IMR-90 (cell line): Measurements from ENCODE around the gene ZNF580. TPM values are rescaled to one million over a fixed set of nuclear protein-coding genes. Genes with fewer than 3 reads are reported as not detected.

Experiments used
- ATAC-seq: fragments of 200-7000 bp; cut with Tn5 transposase; 2 replicates; pipeline ENCODE4 v1.9.1; 2020; ENCODE audit warnings: low read depth, mild to moderate bottlenecking, moderate library complexity
- BruUV-seq: library from RNA; stranded (reverse); fragments of 400-500 nt; replicated peaks from 2 replicates; lab custom pipeline; 2021; lab: Mats Ljungman, UMichigan
- CTCF ChIA-PET: fragments of 300-600 bp; formaldehyde crosslinking; extraction: SDS; loops from one replicate; lab custom pipeline; 2021; ENCODE audit warnings: antibody characterized with exemption; lab: Yijun Ruan, JAX
- POLR2A ChIA-PET: fragments of 300-600 bp; sonication (Branson Sonifier 250); formaldehyde crosslinking; loops from one replicate; lab custom pipeline; 2022; ENCODE audit warnings: antibody characterized with exemption; ENCODE audit not compliant: unreplicated experiment; lab: Charles Lee
- DNase-seq: peaks from one replicate; pipeline ENCODE4 v3.0.0; 2013
- H2AFZ ChIP-seq: replicated peaks from 2 replicates; pipeline ENCODE3; 2013; ENCODE audit warnings: low read length, mild to moderate bottlenecking; ENCODE audit not compliant: poor library complexity
- H2AK5ac ChIP-seq: 2 replicates; pipeline ENCODE4 v1.6.1; 2013; ENCODE audit warnings: low read depth, low read length, inconsistent platforms
- H2AK9ac ChIP-seq: replicated peaks from 2 replicates; pipeline ENCODE3; 2013; ENCODE audit warnings: mild to moderate bottlenecking, low read depth, low read length, moderate library complexity; ENCODE audit not compliant: poor library complexity
- H2BK120ac ChIP-seq: 2 replicates; pipeline ENCODE4 v1.6.1; 2013; ENCODE audit warnings: low read depth, low read length, inconsistent platforms
- H2BK15ac ChIP-seq: 3 replicates; pipeline ENCODE4 v1.6.1; 2013; ENCODE audit warnings: low read depth, low read length, inconsistent platforms
- H2BK20ac ChIP-seq: 2 replicates; pipeline ENCODE4 v1.6.1; 2013; ENCODE audit warnings: low read depth, mild to moderate bottlenecking, inconsistent platforms, low read length, moderate library complexity
- H2BK5ac ChIP-seq: 2 replicates; pipeline ENCODE4 v1.6.1; 2013; ENCODE audit warnings: mild to moderate bottlenecking, low read depth, low read length, inconsistent platforms; ENCODE audit not compliant: poor library complexity, severe bottlenecking
- H3K14ac ChIP-seq: replicated peaks from 2 replicates; pipeline ENCODE4 v1.6.1; 2013; ENCODE audit warnings: low read depth, low read length, inconsistent platforms
- H3K18ac ChIP-seq: 2 replicates; pipeline ENCODE4 v1.6.1; 2013; ENCODE audit warnings: low read depth, low read length, control low read depth
- H3K23ac ChIP-seq: 2 replicates; pipeline ENCODE4 v1.6.1; 2013; ENCODE audit warnings: low read depth, low read length, inconsistent platforms
- H3K27ac ChIP-seq: 2 replicates; pipeline ENCODE4 v1.5.1; 2013; ENCODE audit warnings: mild to moderate bottlenecking, control low read depth, low read length; ENCODE audit not compliant: insufficient read depth
- H3K27me3 ChIP-seq: 2 replicates; pipeline ENCODE4 v1.6.1; 2013; ENCODE audit warnings: low read length; ENCODE audit not compliant: control insufficient read depth, insufficient read depth
- H3K36me3 ChIP-seq: 2 replicates; pipeline ENCODE4 v1.6.1; 2013; ENCODE audit warnings: low read length, mixed read lengths; ENCODE audit not compliant: control insufficient read depth, insufficient read depth
- H3K4ac ChIP-seq: 2 replicates; pipeline ENCODE4 v1.6.1; 2013; ENCODE audit warnings: low read depth, low read length, inconsistent platforms
- H3K4me1 ChIP-seq: 2 replicates; pipeline ENCODE4 v1.6.1; 2013; ENCODE audit warnings: low read length, mixed read lengths; ENCODE audit not compliant: control insufficient read depth, insufficient read depth
- H3K4me2 ChIP-seq: 2 replicates; pipeline ENCODE4 v1.6.1; 2013; ENCODE audit warnings: low read depth, mild to moderate bottlenecking, control low read depth, low read length, moderate library complexity
- H3K4me3 ChIP-seq: 2 replicates; pipeline ENCODE4 v1.5.1; 2013; ENCODE audit warnings: low read depth, mild to moderate bottlenecking, control low read depth, low read length, moderate library complexity; ENCODE audit not compliant: insufficient read depth
- H3K56ac ChIP-seq: 2 replicates; pipeline ENCODE4 v1.6.1; 2013; ENCODE audit warnings: low read length, inconsistent platforms; ENCODE audit not compliant: insufficient read depth; ENCODE audit errors: extremely low read depth
- H3K79me1 ChIP-seq, 2 experiments: 2 replicates each; pipeline ENCODE4 v1.6.1; 2013; ENCODE audit warnings: low read length in 2 of 2, inconsistent platforms in 1 of 2, low read depth in 1 of 2
- H3K9ac ChIP-seq: 2 replicates; pipeline ENCODE4 v1.6.1; 2013; ENCODE audit warnings: low read depth, low read length, control low read depth
- H3K9me1 ChIP-seq: 2 replicates; pipeline ENCODE4 v1.6.1; 2013; ENCODE audit warnings: low read length, inconsistent platforms; ENCODE audit not compliant: insufficient read depth
- H3K9me3 ChIP-seq: 2 replicates; pipeline ENCODE4 v1.6.1; 2013; ENCODE audit warnings: low read length; ENCODE audit not compliant: control insufficient read depth, insufficient read depth
- H4K20me1 ChIP-seq: 2 replicates; pipeline ENCODE4 v1.6.1; 2013; ENCODE audit warnings: low read length, inconsistent platforms; ENCODE audit not compliant: insufficient read depth
- H4K5ac ChIP-seq: 2 replicates; pipeline ENCODE4 v1.6.1; 2013; ENCODE audit warnings: mild to moderate bottlenecking, low read depth, low read length, control low read depth
- H4K8ac ChIP-seq, 2 experiments: 2 replicates each; pipeline ENCODE4 v1.6.1; 2013; ENCODE audit warnings: low read depth in 2 of 2, low read length in 2 of 2, control low read depth in 1 of 2, inconsistent platforms in 1 of 2
- H4K91ac ChIP-seq: 2 replicates; pipeline ENCODE4 v1.6.1; 2013; ENCODE audit warnings: low read depth, low read length, inconsistent platforms; ENCODE audit not compliant: insufficient read depth
- BHLHE40 ChIP-seq: fragments of 150-350 bp; IDR thresholded peaks from 2 replicates; pipeline ENCODE4 v1.6.1; 2016; ENCODE audit warnings: mild to moderate bottlenecking, low read depth, low read length
- MAZ ChIP-seq: IDR thresholded peaks from 2 replicates; pipeline ENCODE4 v1.6.1; 2012; ENCODE audit warnings: low read depth, mild to moderate bottlenecking, low read length, improper control_type of control experiment, moderate library complexity, borderline replicate concordance
- POLR2A ChIP-seq: IDR thresholded peaks from 2 replicates; pipeline ENCODE4 v1.6.1; 2012; ENCODE audit warnings: mild to moderate bottlenecking, low read depth, low read length
- WGBS, 2 experiments: methylation state at CpG; one replicate each; pipeline versions ENCODE4 v1.1.5 to v1.1.7; 2013; ENCODE audit warnings: missing lambda C conversion rate in 2 of 2; ENCODE audit not compliant: insufficient read length in 1 of 2; ENCODE audit errors: extremely low coverage in 2 of 2; 5-methylcytosine and 5-hydroxymethylcytosine counted together
- dilution Hi-C: fragments of 300-500 bp; cut with HindIII; formaldehyde crosslinking; loops from one replicate; pipeline ENCODE4 v1.14.3; 2018; ENCODE audit warnings: low sequenced_read_pairs; ENCODE audit not compliant: unreplicated experiment
- in situ Hi-C: fragments of 300-500 bp; cut with MboI; formaldehyde crosslinking; loops from 3 replicates; pipeline ENCODE4 v1.14.3; 2019; ENCODE audit warnings: low sequenced_read_pairs, inconsistent platforms, mixed read lengths
- intact Hi-C: fragments of 100-400 bp; cut with micrococcal nuclease; formaldehyde crosslinking; loops from 2 replicates; pipeline ENCODE4 v1.10.0; 2022
- polyA plus RNA-seq, 3 experiments: library from polyadenylated mRNA; depleted of rRNA; stranded (reverse); fragments of >200 nt; gene quantifications; 2 replicates each; pipeline ENCODE4 v1.2.3, GENCODE V29; 2012; ENCODE audit warnings: low replicate concordance in 1 of 3
- total RNA-seq: library from RNA; depleted of rRNA; stranded (reverse); fragments of >200 nt; gene quantifications from 2 replicates; pipeline ENCODE4 v1.2.3, GENCODE V29; 2012
- TF ChIP-seq, protein P1 (sequence below): conservative IDR thresholded peaks from 2 replicates; pipeline ENCODE4 v1.5.1; 2012; ENCODE audit warnings: mild to moderate bottlenecking, low read depth, low read length, improper control_type of control experiment

Gene ZNF580
- total and polyA plus RNA-seq, 2 of the 4 experiments (the other 2 are of a cell fraction): 1.4 to 36.9 TPM

DNA sequence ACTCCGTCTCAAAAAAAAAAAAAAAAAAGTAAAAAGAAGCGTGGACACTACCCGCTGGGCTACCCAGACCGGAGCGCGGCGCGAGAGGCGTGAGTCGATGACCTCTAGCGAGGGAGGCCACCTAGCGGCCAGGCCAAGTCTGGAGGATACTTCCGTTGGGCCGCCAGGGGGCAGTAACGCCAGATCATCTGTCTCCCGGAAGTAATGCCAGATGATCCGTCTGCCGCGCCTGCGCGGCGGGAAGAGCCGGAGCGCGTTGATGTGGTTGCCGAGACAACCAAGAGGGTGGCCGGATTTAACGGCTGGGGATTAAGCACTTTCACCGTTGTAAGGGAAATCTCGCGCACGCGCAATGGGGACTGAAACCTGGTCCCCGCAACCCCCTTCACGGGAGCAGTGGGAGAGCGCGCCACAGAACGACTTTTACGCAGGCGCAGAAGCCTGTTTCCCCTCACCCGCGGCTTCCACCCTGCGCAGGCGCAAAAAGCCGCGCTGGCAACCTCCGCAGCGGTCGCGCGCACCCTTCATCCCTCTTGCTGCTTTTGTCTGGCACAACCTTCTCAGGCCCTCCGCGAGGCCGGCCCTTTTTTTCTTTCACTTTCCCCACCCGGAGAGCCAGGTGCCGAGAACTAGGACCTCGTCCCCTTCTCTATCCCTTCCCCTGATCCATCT is 13.0 kb downstream of the ZNF580 start (continued):
- TF ChIP-seq POLR2A: peak; percentile 70; the same call in 1 of the 2 replicates
- TF ChIP-seq BHLHE40: peak; percentile 42; the same call in 1 of the 2 replicates
- peak; percentile 25; the same call in 1 of the 2 replicates for TF ChIP-seq MAZ

DNA sequence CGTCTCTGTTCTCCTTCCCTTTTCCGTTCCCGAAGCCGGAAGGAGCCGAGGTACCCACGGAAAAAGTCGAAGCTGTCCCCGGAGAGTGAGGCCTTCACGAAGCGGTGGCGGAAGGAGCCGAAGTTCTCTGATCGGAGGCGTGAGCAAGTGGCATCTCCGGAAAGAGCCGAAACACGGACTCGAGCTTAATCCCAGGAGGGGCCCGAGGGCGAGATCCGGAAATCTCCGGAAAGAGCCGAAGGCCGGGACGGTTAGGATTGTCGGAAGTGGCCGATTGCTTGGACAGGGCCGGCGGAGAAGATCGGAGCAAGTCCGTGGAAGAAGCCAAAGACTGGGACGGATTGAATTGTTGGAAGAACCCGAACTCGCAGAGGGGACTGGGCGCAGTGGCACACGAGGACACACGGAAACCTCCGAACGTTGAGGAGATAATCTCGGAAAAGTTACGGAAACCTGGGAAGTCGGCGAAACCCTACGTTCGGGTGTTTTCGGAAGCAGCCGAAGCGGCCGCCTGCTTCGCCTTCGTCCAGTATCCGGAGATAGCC is 13.6 kb downstream of the ZNF580 start:
- TF ChIP-seq, protein P1, sequence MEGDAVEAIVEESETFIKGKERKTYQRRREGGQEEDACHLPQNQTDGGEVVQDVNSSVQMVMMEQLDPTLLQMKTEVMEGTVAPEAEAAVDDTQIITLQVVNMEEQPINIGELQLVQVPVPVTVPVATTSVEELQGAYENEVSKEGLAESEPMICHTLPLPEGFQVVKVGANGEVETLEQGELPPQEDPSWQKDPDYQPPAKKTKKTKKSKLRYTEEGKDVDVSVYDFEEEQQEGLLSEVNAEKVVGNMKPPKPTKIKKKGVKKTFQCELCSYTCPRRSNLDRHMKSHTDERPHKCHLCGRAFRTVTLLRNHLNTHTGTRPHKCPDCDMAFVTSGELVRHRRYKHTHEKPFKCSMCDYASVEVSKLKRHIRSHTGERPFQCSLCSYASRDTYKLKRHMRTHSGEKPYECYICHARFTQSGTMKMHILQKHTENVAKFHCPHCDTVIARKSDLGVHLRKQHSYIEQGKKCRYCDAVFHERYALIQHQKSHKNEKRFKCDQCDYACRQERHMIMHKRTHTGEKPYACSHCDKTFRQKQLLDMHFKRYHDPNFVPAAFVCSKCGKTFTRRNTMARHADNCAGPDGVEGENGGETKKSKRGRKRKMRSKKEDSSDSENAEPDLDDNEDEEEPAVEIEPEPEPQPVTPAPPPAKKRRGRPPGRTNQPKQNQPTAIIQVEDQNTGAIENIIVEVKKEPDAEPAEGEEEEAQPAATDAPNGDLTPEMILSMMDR: no peak
- TF ChIP-seq POLR2A: peak; percentile 2; the same call in 1 of the 2 replicates
- Histone ChIP-seq H2AFZ (peak overlapping the region; percentile 98), H4K5ac (peak overlapping the region; percentile 97), H2AK9ac (peak overlapping the region; percentile 99), H2AK5ac (peak overlapping the region; percentile 97), H3K14ac (peak overlapping the region; percentile 100), H3K4ac (peak overlapping the region; percentile 99), H4K8ac (peak overlapping the region; percentile 98 to 100), H3K4me3 (peak overlapping the region; percentile 71), H3K4me2 (peak overlapping the region; percentile 81), H3K36me3 (peaks cover 8% of the 10 kb centered on the region), H3K56ac (peak overlapping the region; percentile 100), H2BK20ac (peak overlapping the region; percentile 74; the same call in 1 of the 2 replicates), H3K9ac (peak overlapping the region; percentile 99), H2BK5ac (peak overlapping the region; percentile 94), H2BK120ac (peak overlapping the region; percentile 95), H3K23ac (peak overlapping the region; percentile 100), H3K9me1 (peaks cover 13% of the 10 kb centered on the region), H3K9me3 (no peaks in the 10 kb centered on the region), H4K91ac (peak overlapping the region; percentile 99), H4K20me1 (peaks cover 49% of the 10 kb centered on the region), H2BK15ac (peak overlapping the region; percentile 92; the same call in 1 of the 3 replicates), H3K27me3 (no peaks in the 10 kb centered on the region), H3K4me1 (peaks cover 10% of the 10 kb centered on the region), H3K27ac (peak overlapping the region; percentile 98), H3K79me1 (peaks cover 0 to 10% of the 10 kb centered on the region in 2 experiments; a peak in 1 of 4 replicates), H3K18ac (peak overlapping the region; percentile 96)
- intact Hi-C loops: loop anchor here (2.0 kb wide), 1 partner anchor 20 kb away; the partner anchor contains the start of gene EPN1
- ATAC-seq (peak; percentile 81), DNase-seq (peak; percentile 99)
- BruUV-seq: no TSS peak
- dilution Hi-C loops: no loop called here
- 0% methylated on average over 22 of the region's 52 CpGs; no CpG with 5 or more reads in 1 of the 2 experiments for WGBS, 2 experiments
- ChIA-PET POLR2A (interaction anchor here (0.6 to 1.1 kb wide), 7 partner anchors 10 to 1786 kb away, joined by 3 to 8 read pairs (median 5); no protein-coding TSS in a partner anchor), CTCF (interaction anchor here (0.6 to 1.1 kb wide), 5 partner anchors 17 to 48 kb away, joined by 3 to 5 read pairs (median 3); no protein-coding TSS in a partner anchor)
- in situ Hi-C loops: loop anchor here (25.0 kb wide), 2 partner anchors 1192 to 1517 kb away; partner anchors contain the start of genes CDC42EP5, CNOT3 and LENG9
